ENCODE data around the gene TXNRD2. TPM values are rescaled to one million over a fixed set of nuclear protein-coding genes. Genes with fewer than 3 reads are reported as not detected.

Gene TXNRD2
- total RNA-seq, 6 experiments from 2014 or later = 35.9 to 47.8 (median 44.3) TPM

DNA sequence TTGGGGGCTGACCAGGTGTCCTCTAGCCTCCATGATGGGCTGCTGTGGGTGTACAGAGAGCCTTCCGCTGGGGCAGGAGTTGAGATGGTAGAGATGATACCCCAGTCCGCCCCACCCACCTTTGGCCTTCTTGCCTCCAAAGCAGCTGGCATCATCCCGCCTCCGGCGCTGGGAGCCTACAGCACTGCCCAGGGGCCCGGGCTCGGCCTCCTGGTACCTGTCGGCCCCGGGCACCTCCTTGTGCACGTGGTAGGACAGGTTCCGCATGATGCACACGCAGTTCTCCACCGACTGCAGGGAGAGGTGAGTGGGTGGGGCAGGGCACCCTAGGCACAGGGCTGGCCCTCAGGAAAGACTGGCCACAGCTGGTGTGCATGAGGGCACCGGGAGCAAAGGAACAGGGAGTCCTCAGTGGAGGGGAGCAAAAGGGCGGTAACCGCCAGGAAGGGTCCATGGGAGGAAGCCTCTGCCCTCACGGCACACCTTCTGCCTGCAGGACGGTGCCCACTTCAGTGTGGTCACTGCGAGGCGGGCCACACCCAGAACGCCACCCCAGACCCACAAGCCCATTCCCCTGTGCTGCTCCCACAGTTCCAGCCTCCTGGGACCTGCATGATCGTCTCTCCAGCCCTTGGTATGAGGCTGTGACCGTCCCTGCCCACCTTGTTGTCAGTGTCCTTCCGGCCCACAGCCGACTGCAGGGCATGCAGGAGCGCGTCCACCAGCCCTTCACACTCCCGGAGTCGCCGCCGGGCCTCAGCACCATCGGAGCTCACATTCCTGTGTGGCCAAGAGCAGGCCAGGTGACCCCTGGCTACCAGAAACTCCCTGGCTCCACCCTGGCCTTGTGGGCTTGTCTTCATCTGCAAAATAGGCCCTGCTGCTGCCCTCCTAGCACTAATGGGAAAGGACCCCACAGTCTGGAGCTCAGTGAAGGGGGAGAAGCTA lies 36.0 kb upstream of the TXNRD2 start:
- no peak for DNase-seq
- no peaks in the 10 kb centered on the region for H3K27me3 ChIP-seq
- ATAC-seq = no peak
- H3K27ac ChIP-seq = no peak overlapping the region
- no peak for TF ChIP-seq POLR2A (IDR thresholded peaks at IDR 0.05)
- TF ChIP-seq, protein P1, sequence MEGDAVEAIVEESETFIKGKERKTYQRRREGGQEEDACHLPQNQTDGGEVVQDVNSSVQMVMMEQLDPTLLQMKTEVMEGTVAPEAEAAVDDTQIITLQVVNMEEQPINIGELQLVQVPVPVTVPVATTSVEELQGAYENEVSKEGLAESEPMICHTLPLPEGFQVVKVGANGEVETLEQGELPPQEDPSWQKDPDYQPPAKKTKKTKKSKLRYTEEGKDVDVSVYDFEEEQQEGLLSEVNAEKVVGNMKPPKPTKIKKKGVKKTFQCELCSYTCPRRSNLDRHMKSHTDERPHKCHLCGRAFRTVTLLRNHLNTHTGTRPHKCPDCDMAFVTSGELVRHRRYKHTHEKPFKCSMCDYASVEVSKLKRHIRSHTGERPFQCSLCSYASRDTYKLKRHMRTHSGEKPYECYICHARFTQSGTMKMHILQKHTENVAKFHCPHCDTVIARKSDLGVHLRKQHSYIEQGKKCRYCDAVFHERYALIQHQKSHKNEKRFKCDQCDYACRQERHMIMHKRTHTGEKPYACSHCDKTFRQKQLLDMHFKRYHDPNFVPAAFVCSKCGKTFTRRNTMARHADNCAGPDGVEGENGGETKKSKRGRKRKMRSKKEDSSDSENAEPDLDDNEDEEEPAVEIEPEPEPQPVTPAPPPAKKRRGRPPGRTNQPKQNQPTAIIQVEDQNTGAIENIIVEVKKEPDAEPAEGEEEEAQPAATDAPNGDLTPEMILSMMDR (IDR thresholded peaks at IDR 0.05) = no peak
- no peak overlapping the region for H3K4me3 ChIP-seq
- H3K4me1 ChIP-seq = peaks cover 0 to 2% (median under 1%) of the 10 kb centered on the region in 4 donors
- intact Hi-C loops (cut with DNase I) = loop anchor here (5.0 to 10.0 kb wide), 3 partner anchors 40 to 137 kb away; partner anchors contain the start of genes RANBP1 (in 2 of the 2), TRMT2A (in 2 of the 2), ARVCF (in 1 of the 2) and TANGO2 (in 1 of the 2)
- H3K9me3 ChIP-seq = no peaks in the 10 kb centered on the region
- peaks cover 0 to 6% (median 0%) of the 10 kb centered on the region in 4 donors for H3K36me3 ChIP-seq
- 100% methylated on average over 4 of the region's 32 CpGs for WGBS (ENCODE audit: insufficient coverage, low coverage, low lambda C conversion rate, missing lambda C conversion rate)

DNA sequence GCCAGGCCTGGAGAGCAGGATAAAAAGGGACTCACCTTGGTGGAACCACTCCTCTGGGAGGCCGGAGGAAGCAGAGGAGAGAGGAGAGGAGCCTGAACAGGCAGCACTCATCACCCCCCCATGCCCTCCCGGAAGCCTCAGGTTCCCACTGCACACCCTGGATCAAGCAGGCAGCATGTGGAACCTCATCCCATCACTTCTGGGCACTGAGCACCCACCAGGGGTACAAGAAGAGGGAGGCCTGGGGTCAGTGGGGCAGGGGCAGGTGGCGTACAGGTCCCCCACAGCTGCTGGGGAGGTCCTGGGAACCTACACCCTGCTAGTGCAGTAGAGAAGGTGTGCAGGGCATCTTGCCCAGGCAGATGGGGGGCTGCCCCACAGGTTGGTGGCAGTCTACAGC lies 35.1 kb upstream of the TXNRD2 start:
- WGBS (ENCODE audit: insufficient coverage, low coverage, low lambda C conversion rate, missing lambda C conversion rate) = no CpG with 5 or more reads among the region's 3 CpGs
- ATAC-seq (no peak), DNase-seq (no peak)

DNA sequence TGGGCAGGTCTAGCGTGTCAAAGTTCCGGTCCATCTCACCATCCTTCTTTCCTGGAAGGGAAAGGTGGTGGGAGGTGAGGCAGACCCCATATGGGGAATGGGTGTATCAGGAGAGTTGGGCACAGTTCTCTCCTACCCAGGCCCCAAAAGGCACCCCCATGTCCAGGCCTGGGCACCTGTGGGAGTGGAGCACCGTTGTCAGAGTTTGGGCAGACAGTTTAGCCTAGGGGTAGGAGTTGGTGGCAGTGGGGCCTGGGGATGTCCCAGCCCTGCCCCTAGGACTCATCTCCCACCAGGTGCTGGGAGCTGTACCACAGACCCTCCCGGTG lies 34.1 kb upstream of the TXNRD2 start:
- H3K9me3 ChIP-seq = no peaks in the 10 kb centered on the region
- no peak overlapping the region for H3K27ac ChIP-seq
- DNase-seq = no peak
- ATAC-seq = no peak
- WGBS (ENCODE audit: insufficient coverage, low coverage, low lambda C conversion rate, missing lambda C conversion rate) = 81% methylated on average over 2 of the region's 4 CpGs
- TF ChIP-seq POLR2A (IDR thresholded peaks at IDR 0.05) = no peak
- TF ChIP-seq, protein P1 (IDR thresholded peaks at IDR 0.05) = no peak
- no peak overlapping the region for H3K4me3 ChIP-seq
- no peaks in the 10 kb centered on the region for H3K27me3 ChIP-seq
- H3K4me1 ChIP-seq = peaks cover 0 to 21% (median 10%) of the 10 kb centered on the region in 4 donors
- H3K36me3 ChIP-seq = peaks cover 0 to 6% (median 0%) of the 10 kb centered on the region in 4 donors
- intact Hi-C loops (cut with DNase I) = loop anchor here (5.0 to 10.0 kb wide), 3 partner anchors 42 to 139 kb away; partner anchors contain the start of genes RANBP1 (in 2 of the 2), TRMT2A (in 2 of the 2), ARVCF (in 1 of the 2) and TANGO2 (in 1 of the 2)

More for the DNA sequence above, 35.1 kb upstream of the TXNRD2 start:
- Histone ChIP-seq H3K4me3 (no peak overlapping the region), H3K27me3 (no peaks in the 10 kb centered on the region), H3K27ac (no peak overlapping the region), H3K4me1 (peaks cover 0 to 11% (median 5%) of the 10 kb centered on the region in 4 donors), H3K36me3 (peaks cover 0 to 6% (median 0%) of the 10 kb centered on the region in 4 donors), H3K9me3 (no peaks in the 10 kb centered on the region)
- TF ChIP-seq, protein P1 (IDR thresholded peaks at IDR 0.05) = no peak
- no peak for TF ChIP-seq POLR2A (IDR thresholded peaks at IDR 0.05)
- intact Hi-C loops (cut with DNase I) = loop anchor here (5.0 to 10.0 kb wide), 3 partner anchors 41 to 138 kb away; partner anchors contain the start of genes RANBP1 (in 2 of the 2), TRMT2A (in 2 of the 2), ARVCF (in 1 of the 2) and TANGO2 (in 1 of the 2)

DNA sequence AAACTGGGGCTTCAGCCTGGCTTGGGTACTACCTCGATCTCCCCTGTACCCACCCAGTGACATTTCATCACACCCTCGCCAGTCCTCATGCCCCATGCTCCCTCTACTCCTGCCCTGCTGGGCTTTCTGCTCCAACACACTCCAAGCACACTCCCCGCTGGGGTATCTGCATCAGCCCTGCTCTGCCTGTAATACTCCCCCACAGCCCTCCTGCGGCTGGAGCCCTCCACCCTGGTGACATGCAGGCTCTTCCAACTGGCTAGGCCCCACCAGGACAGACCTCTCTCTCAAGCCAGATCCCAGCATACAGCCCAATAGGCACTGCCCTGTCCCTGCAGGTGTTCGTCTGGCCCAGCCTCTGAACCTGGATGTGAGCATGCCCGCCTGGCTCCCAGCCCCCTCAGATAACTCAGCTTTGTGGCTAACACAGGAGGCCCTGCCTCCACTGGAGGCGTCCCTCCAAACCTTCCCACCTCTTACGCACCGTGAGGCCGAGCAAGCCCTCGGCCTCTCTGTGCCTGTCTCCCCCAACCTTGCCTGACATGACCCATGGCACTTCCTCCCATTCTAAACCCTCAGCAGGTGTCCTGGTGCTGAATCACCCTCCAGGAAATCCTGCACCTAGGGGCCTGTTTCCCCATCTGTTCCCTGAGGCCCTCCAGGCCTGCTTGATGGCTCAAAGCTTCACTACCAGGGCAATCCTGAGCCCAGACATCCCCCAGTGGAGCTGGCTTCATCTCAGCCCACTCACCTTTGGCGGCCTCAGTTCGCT lies 33.5 kb upstream of the TXNRD2 start:
- WGBS (ENCODE audit: insufficient coverage, low coverage, low lambda C conversion rate, missing lambda C conversion rate) = 77% methylated on average over 5 of the region's 13 CpGs
- ATAC-seq = no peak
- no peak overlapping the region for H3K27ac ChIP-seq
- H3K4me1 ChIP-seq = peaks cover 0 to 26% (median 13%) of the 10 kb centered on the region in 4 donors
- no peak overlapping the region for H3K4me3 ChIP-seq
- peaks cover 0 to 6% (median 0%) of the 10 kb centered on the region in 4 donors for H3K36me3 ChIP-seq
- H3K27me3 ChIP-seq = no peaks in the 10 kb centered on the region
- H3K9me3 ChIP-seq = no peaks in the 10 kb centered on the region
- no peak for DNase-seq
- intact Hi-C loops (cut with DNase I) = loop anchor here (5.0 to 10.0 kb wide), 3 partner anchors 42 to 140 kb away; partner anchors contain the start of genes RANBP1 (in 2 of the 2), TRMT2A (in 2 of the 2), ARVCF (in 1 of the 2) and TANGO2 (in 1 of the 2)
- TF ChIP-seq, protein P1 (IDR thresholded peaks at IDR 0.05) = no peak
- TF ChIP-seq POLR2A (IDR thresholded peaks at IDR 0.05) = no peak

All from right lobe of liver (tissue), 6 donors.